GM12891 (cell line): Measurements from ENCODE around the gene OTOS.

ENCODE experiments used
- POLR2A ChIP-seq: IDR thresholded peaks from 2 replicates; pipeline ENCODE4 v1.6.1; 2011; ENCODE audit warnings: low read depth, low read length, control low read depth
- TAF1 ChIP-seq: IDR thresholded peaks from 2 replicates; pipeline ENCODE4 v1.6.1; 2011; ENCODE audit warnings: low read depth, low read length, control low read depth

GRCh38 chr2:240138254-240138984, 2.0 kb downstream of the OTOS start:
- no peak for TF ChIP-seq TAF1
- no peak for TF ChIP-seq POLR2A
